SK-N-SH (cell line): ENCODE measurements around the gene LAGE3. TPM values are rescaled to one million over a fixed set of nuclear protein-coding genes. Genes with fewer than 3 reads are reported as not detected.

Experiments
- CTCF ChIA-PET: fragments of 300-600, 350-600 bp; formaldehyde crosslinking; extraction: SDS; loops from one replicate; lab custom pipeline; 2021; lab: Yijun Ruan, JAX
- POLR2A ChIA-PET: fragments of 350-600 bp; sonication (Branson Sonifier 250); formaldehyde crosslinking; extraction: SDS; loops from one replicate; lab custom pipeline; 2020; ENCODE audit warnings: antibody characterized with exemption, inconsistent platforms; lab: Yijun Ruan, JAX
- DNase-seq: peaks from one replicate; pipeline ENCODE4 v3.0.0; 2012
- H2AFZ ChIP-seq: fragments of 200-600 bp; sonication (generic); 2 replicates; pipeline ENCODE4 v1.8.1; 2016; ENCODE audit warnings: antibody characterized with exemption, mild to moderate bottlenecking, low read depth
- H3F3A ChIP-seq: fragments of 200-600 bp; sonication (generic); replicated peaks from 2 replicates; pipeline ENCODE3; 2016; ENCODE audit warnings: antibody characterized with exemption, mild to moderate bottlenecking; ENCODE audit not compliant: insufficient read depth
- H3K27ac ChIP-seq, 2 experiments: fragments of 200-500 bp in 1 of 2; fragments of 200-600 bp in 1 of 2; sonication (Bioruptor generic) in 1 of 2; sonication (generic), shearing (Covaris generic) in 1 of 2; 2 replicates each; pipeline versions ENCODE4 v1.5.1 to v1.6.1; 2014 to 2016; ENCODE audit warnings: low read depth in 2 of 2, inconsistent platforms in 1 of 2, low read length in 1 of 2, mild to moderate bottlenecking in 1 of 2, mixed read lengths in 1 of 2
- H3K27me3 ChIP-seq: fragments of 200-600 bp; sonication (generic), shearing (Covaris generic); 2 replicates; pipeline ENCODE4 v1.6.1; 2016; ENCODE audit warnings: mixed run types; ENCODE audit not compliant: insufficient read depth
- H3K36me3 ChIP-seq, 2 experiments: fragments of 200-500 bp in 1 of 2; fragments of 200-600 bp in 1 of 2; sonication (Bioruptor generic) in 1 of 2; sonication (generic) in 1 of 2; replicated peaks in 1 of 2; 2 replicates each; pipeline versions ENCODE3 to v1.5.1; 2014 to 2016; ENCODE audit warnings: low read length in 1 of 2, mild to moderate bottlenecking in 1 of 2; ENCODE audit not compliant: insufficient read depth in 2 of 2, control insufficient read depth in 1 of 2
- H3K4me1 ChIP-seq, 2 experiments: fragments of 200-500 bp in 1 of 2; fragments of 200-600 bp in 1 of 2; sonication (Bioruptor generic) in 1 of 2; sonication (generic), shearing (Covaris generic) in 1 of 2; 2 replicates each; pipeline versions ENCODE4 v1.5.1 to v1.6.1; 2014 to 2016; ENCODE audit warnings: low read depth in 1 of 2, low read length in 1 of 2, mixed run types in 1 of 2; ENCODE audit not compliant: insufficient read depth in 2 of 2, control insufficient read depth in 1 of 2
- H3K4me2 ChIP-seq: fragments of 200-600 bp; sonication (generic), shearing (Covaris generic); 2 replicates; pipeline ENCODE4 v1.6.1; 2017; ENCODE audit warnings: mixed run types
- H3K4me3 ChIP-seq, 2 experiments: fragments of 200-500 bp in 1 of 2; fragments of 200-600 bp in 1 of 2; sonication (Bioruptor generic) in 1 of 2; sonication (generic), shearing (Covaris generic) in 1 of 2; 2 replicates each; pipeline versions ENCODE4 v1.5.1 to v1.8.1; 2014 to 2016; ENCODE audit warnings: low read depth in 2 of 2, inconsistent platforms in 1 of 2, low read length in 1 of 2, mild to moderate bottlenecking in 1 of 2, mixed read lengths in 1 of 2, moderate library complexity in 1 of 2
- H3K79me2 ChIP-seq: fragments of 200-600 bp; sonication (generic); 2 replicates; pipeline ENCODE4 v1.8.1; 2017; ENCODE audit warnings: mild to moderate bottlenecking; ENCODE audit not compliant: insufficient read depth
- H3K9ac ChIP-seq: fragments of 200-600 bp; sonication (generic); 2 replicates; pipeline ENCODE4 v1.6.1; 2017; ENCODE audit warnings: mixed run types
- H3K9me2 ChIP-seq: fragments of 200-600 bp; sonication (generic); 2 replicates; pipeline ENCODE4 v1.6.1; 2017; ENCODE audit warnings: mixed run types
- H3K9me3 ChIP-seq: fragments of 200-600 bp; sonication (generic); 2 replicates; pipeline ENCODE4 v1.6.1; 2017; ENCODE audit warnings: mixed run types, mild to moderate bottlenecking, moderate library complexity
- H4K20me1 ChIP-seq: fragments of 200-600 bp; sonication (generic); 2 replicates; pipeline ENCODE4 v1.6.1; 2017; ENCODE audit warnings: mild to moderate bottlenecking, mixed run types; ENCODE audit not compliant: insufficient read depth
- ELF1 ChIP-seq: IDR thresholded peaks from 2 replicates; pipeline ENCODE4 v1.4.0; 2012
- EP300 ChIP-seq, 2 experiments: IDR thresholded peaks; 2 replicates each; pipeline versions ENCODE4 v1.4.0 to v1.6.1; 2012; ENCODE audit warnings: borderline replicate concordance in 1 of 2, low read depth in 1 of 2, low read length in 1 of 2
- FOSL2 ChIP-seq: IDR thresholded peaks from 2 replicates; pipeline ENCODE4 v1.4.0; 2012; ENCODE audit warnings: low read depth, mild to moderate bottlenecking, moderate library complexity, borderline replicate concordance
- FOXJ3 ChIP-seq: sonication (generic); formaldehyde crosslinking; IDR thresholded peaks from 2 replicates; pipeline ENCODE4 v1.5.1; 2020; ENCODE audit warnings: mild to moderate bottlenecking, missing genetic modification reagents
- FOXM1 ChIP-seq: IDR thresholded peaks from 2 replicates; pipeline ENCODE4 v1.4.0; 2012; ENCODE audit warnings: low read depth, mild to moderate bottlenecking
- GATA2 ChIP-seq: sonication (generic); formaldehyde crosslinking; IDR thresholded peaks from 2 replicates; pipeline ENCODE4 v1.5.0; 2020; ENCODE audit warnings: mild to moderate bottlenecking, missing genetic modification reagents
- IRF3 ChIP-seq: fragments of 150-350 bp; IDR thresholded peaks from 2 replicates; pipeline ENCODE4 v1.6.1; 2016; ENCODE audit warnings: mild to moderate bottlenecking, low read depth, low read length
- MEF2A ChIP-seq: IDR thresholded peaks from 2 replicates; pipeline ENCODE4 v1.4.0; 2012; ENCODE audit warnings: low read depth, borderline replicate concordance
- NFIC ChIP-seq: IDR thresholded peaks from 2 replicates; pipeline ENCODE4 v1.4.0; 2012; ENCODE audit warnings: borderline replicate concordance
- NRF1 ChIP-seq: IDR thresholded peaks from 2 replicates; pipeline ENCODE4 v1.6.1; 2012; ENCODE audit warnings: low read depth, mild to moderate bottlenecking, low read length
- RAD21 ChIP-seq: IDR thresholded peaks from 2 replicates; pipeline ENCODE4 v1.6.1; 2012; ENCODE audit warnings: mild to moderate bottlenecking, low read length
- RCOR1 ChIP-seq: fragments of 150-350 bp; IDR thresholded peaks from 2 replicates; pipeline ENCODE4 v1.6.1; 2017; ENCODE audit warnings: antibody characterized with exemption, low read length
- REST ChIP-seq: IDR thresholded peaks from 2 replicates; pipeline ENCODE4 v1.6.1; 2012; ENCODE audit warnings: mild to moderate bottlenecking, low read depth, low read length, moderate library complexity
- RFX5 ChIP-seq: IDR thresholded peaks from 2 replicates; pipeline ENCODE4 v1.6.1; 2012; ENCODE audit warnings: mild to moderate bottlenecking, improper control_type of control experiment, low read length
- RXRA ChIP-seq: IDR thresholded peaks from 2 replicates; pipeline ENCODE4 v1.4.0; 2012; ENCODE audit warnings: low read depth, mild to moderate bottlenecking, borderline replicate concordance
- TCF12 ChIP-seq: IDR thresholded peaks from 2 replicates; pipeline ENCODE4 v1.4.0; 2012
- TEAD4 ChIP-seq: IDR thresholded peaks from 2 replicates; pipeline ENCODE4 v1.4.0; 2012; ENCODE audit warnings: mild to moderate bottlenecking, borderline replicate concordance; ENCODE audit not compliant: insufficient read depth
- USF2 ChIP-seq: fragments of 150-350 bp; IDR thresholded peaks from 2 replicates; pipeline ENCODE4 v1.6.1; 2017; ENCODE audit warnings: antibody characterized with exemption, low read length, low read depth, borderline replicate concordance
- ZBTB33 ChIP-seq: IDR thresholded peaks from 2 replicates; pipeline ENCODE4 v1.4.0; 2012; ENCODE audit warnings: low read depth, borderline replicate concordance
- WGBS: methylation state at CpG from one replicate; pipeline ENCODE4 v1.1.6; 2017; ENCODE audit warnings: low lambda C conversion rate; 5-methylcytosine and 5-hydroxymethylcytosine counted together
- polyA plus RNA-seq, 3 experiments: library from polyadenylated mRNA; depleted of rRNA; stranded (reverse); fragments of >200 nt; gene quantifications; 2 replicates each; pipeline ENCODE4 v1.2.3, GENCODE V29; 2012

The LAGE3 gene
- polyA plus RNA-seq, 1 of the 3 experiments (the other 2 are of a cell fraction), result 37.2 TPM

GRCh38 chrX:154450312-154450711 is 28.8 kb downstream of the LAGE3 start:
- H2AFZ ChIP-seq, result no peak overlapping the region
- no peak overlapping the region for H3K27ac ChIP-seq
- H3K79me2 ChIP-seq, result peaks cover 9% of the 10 kb centered on the region; the same call in 1 of the 2 replicates
- H3K4me2 ChIP-seq, result no peak overlapping the region
- peaks cover 0 to 2% of the 10 kb centered on the region in 2 experiments for H3K36me3 ChIP-seq
- POLR2A ChIA-PET, result no interaction called here
- peaks cover 23% of the 10 kb centered on the region for H3K27me3 ChIP-seq
- H3K9ac ChIP-seq, result no peak overlapping the region
- H4K20me1 ChIP-seq, result 0 out of 2 replicates have a peak, but pooled peaks cover 5% of the 10 kb centered on the region
- H3K9me2 ChIP-seq, result no peaks in the 10 kb centered on the region
- H3K9me3 ChIP-seq, result no peaks in the 10 kb centered on the region
- no peak for DNase-seq
- H3K4me3 ChIP-seq, result no peak overlapping the region
- no peaks in the 10 kb centered on the region for H3F3A ChIP-seq
- 57% methylated on average over 12 of the region's 17 CpGs for WGBS
- CTCF ChIA-PET, result no interaction called here
- H3K4me1 ChIP-seq, result peaks cover 0 to 4% of the 10 kb centered on the region in 2 experiments; a peak in 1 of 4 replicates
- TF ChIP-seq FOXM1 (no peak), GATA2 (CRISPR knock-in tag) (no peak), EP300 (IDR thresholded peaks at IDR 0.05; ENCODE audit: borderline replicate concordance in 1 of 2, low read depth in 1 of 2, low read length in 1 of 2) (no peak), FOXJ3 (CRISPR knock-in tag) (no peak), FOSL2 (no peak), IRF3 (no peak), NRF1 (no peak), TCF12 (no peak), RAD21 (no peak), ELF1 (no peak), MEF2A (no peak), RCOR1 (no peak)

GRCh38 chrX:154449618-154450017 is 29.5 kb downstream of the LAGE3 start:
- WGBS, result 77% methylated on average over 4 of the region's 18 CpGs
- TF ChIP-seq MEF2A (no peak), NFIC (no peak), FOXM1 (no peak), RFX5 (no peak), REST (no peak), USF2 (no peak), ZBTB33 (no peak), RXRA (no peak), IRF3 (no peak), TEAD4 (no peak)

More at GRCh38 chrX:154449618-154450017, 29.5 kb downstream of the LAGE3 start:
- ChIA-PET POLR2A (no interaction called here), CTCF (interaction anchor here (1.0 kb wide), 1 partner anchor 50 kb away, joined by 3 read pairs; no protein-coding TSS in a partner anchor)
- no peak overlapping the region for H3K4me3 ChIP-seq
- H3K9me2 ChIP-seq, result no peaks in the 10 kb centered on the region
- H3K9me3 ChIP-seq, result no peaks in the 10 kb centered on the region
- H3K36me3 ChIP-seq, result peaks cover 0 to 2% of the 10 kb centered on the region in 2 experiments
- peaks cover 23% of the 10 kb centered on the region for H3K27me3 ChIP-seq
- 0 out of 2 replicates have a peak, but pooled peaks cover 5% of the 10 kb centered on the region for H4K20me1 ChIP-seq
- H2AFZ ChIP-seq, result no peak overlapping the region
- H3F3A ChIP-seq, result no peaks in the 10 kb centered on the region
- H3K4me2 ChIP-seq, result no peak overlapping the region
- H3K79me2 ChIP-seq, result peaks cover 16% of the 10 kb centered on the region
- peaks cover 0 to 11% of the 10 kb centered on the region in 2 experiments; a peak in 1 of 4 replicates for H3K4me1 ChIP-seq
- no peak for DNase-seq
- H3K9ac ChIP-seq, result no peak overlapping the region
- H3K27ac ChIP-seq, result no peak overlapping the region
